Mucosa of stomach (tissue), 1 donor: ENCODE measurements around the gene OBI1.

Source experiments
- H3K27me3 ChIP-seq: one replicate; pipeline ENCODE4 v1.7.0; 2013; ENCODE audit warnings: mild to moderate bottlenecking, low read length; ENCODE audit not compliant: control insufficient read depth, insufficient read depth
- H3K36me3 ChIP-seq: one replicate; pipeline ENCODE4 v1.7.0; 2013; ENCODE audit warnings: low read length; ENCODE audit not compliant: control insufficient read depth, insufficient read depth
- H3K4me1 ChIP-seq: one replicate; pipeline ENCODE4 v1.7.0; 2013; ENCODE audit warnings: mild to moderate bottlenecking, low read length; ENCODE audit not compliant: control insufficient read depth, insufficient read depth
- H3K4me3 ChIP-seq: one replicate; pipeline ENCODE4 v1.7.0; 2013; ENCODE audit warnings: low read length
- H3K9ac ChIP-seq: one replicate; pipeline ENCODE4 v1.7.0; 2013; ENCODE audit warnings: mild to moderate bottlenecking, low read length, moderate library complexity
- H3K9me3 ChIP-seq: one replicate; pipeline ENCODE4 v1.7.0; 2013; ENCODE audit warnings: mild to moderate bottlenecking, low read length, moderate library complexity; ENCODE audit not compliant: control insufficient read depth
- donor health status: Pancreatic carcinoma.

Gene OBI1

DNA sequence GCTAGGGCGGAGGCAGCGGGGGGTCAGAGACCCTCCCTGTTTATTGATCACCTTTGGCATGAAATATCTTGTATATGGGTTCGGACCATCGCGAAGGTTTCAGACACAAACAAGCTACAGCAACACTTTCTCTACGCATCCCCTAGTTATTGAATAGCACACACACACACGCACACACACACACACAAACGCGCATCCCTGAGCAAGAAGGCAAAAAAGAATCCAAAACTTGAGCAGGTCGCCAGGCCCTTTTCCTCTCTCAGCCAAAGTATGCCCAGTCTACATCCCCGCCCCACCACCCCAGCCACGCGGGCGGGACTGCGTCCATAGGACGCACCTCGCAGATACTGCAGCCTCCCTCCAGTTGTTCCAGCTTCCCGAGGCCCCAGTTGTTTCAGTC is 71.6 kb downstream of the OBI1 start:
- Histone ChIP-seq H3K9ac (no peak overlapping the region), H3K36me3 (no peaks in the 10 kb centered on the region), H3K27me3 (peaks cover 47% of the 10 kb centered on the region), H3K9me3 (no peaks in the 10 kb centered on the region), H3K4me3 (no peak overlapping the region), H3K4me1 (no peaks in the 10 kb centered on the region)

DNA sequence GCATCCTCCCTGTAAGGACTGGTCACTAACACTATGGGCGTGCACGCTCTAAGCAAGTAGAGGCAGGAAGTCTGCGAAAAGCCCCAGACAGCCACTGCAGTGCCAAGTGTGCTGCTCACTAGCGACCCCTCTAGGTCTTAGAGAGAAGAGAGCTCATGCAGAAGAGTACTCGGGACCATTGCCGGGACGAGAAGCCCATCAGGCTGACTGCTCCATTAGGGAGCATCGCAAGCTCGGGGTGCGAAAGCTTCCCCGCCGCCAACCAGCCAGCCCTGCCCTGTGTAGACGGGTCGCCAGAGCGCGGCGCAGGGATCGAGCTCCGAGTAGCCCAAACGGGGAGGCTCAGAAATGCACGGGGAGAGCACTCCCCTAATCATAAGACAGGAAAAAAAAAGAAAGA is 72.2 kb downstream of the OBI1 start:
- H3K36me3 ChIP-seq, result no peaks in the 10 kb centered on the region
- H3K4me1 ChIP-seq, result no peaks in the 10 kb centered on the region
- H3K9me3 ChIP-seq, result no peaks in the 10 kb centered on the region
- peaks cover 44% of the 10 kb centered on the region for H3K27me3 ChIP-seq
- H3K4me3 ChIP-seq, result no peak overlapping the region
- no peak overlapping the region for H3K9ac ChIP-seq

DNA sequence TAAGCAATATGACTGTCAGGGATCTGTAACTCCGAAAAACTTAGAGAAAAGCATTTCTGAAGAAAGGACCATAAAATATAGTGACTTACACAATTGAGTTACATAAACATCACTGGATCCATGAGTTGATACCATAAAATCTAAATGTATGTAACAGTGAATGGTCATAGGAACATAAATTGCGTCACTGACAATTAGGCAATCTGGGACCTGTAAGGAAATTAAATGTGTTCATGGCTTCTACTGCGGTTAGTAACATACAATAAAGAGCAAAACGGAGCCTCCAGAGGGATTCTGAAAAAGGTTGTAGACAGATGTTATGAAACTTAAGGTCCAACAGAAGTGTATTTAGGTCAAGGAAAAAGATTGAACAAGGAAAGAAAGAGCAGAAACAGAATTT is 82.7 kb downstream of the OBI1 start:
- Histone ChIP-seq H3K4me1 (no peaks in the 10 kb centered on the region), H3K27me3 (peaks cover 3% of the 10 kb centered on the region), H3K4me3 (no peak overlapping the region), H3K9ac (no peak overlapping the region), H3K9me3 (no peaks in the 10 kb centered on the region), H3K36me3 (no peaks in the 10 kb centered on the region)

DNA sequence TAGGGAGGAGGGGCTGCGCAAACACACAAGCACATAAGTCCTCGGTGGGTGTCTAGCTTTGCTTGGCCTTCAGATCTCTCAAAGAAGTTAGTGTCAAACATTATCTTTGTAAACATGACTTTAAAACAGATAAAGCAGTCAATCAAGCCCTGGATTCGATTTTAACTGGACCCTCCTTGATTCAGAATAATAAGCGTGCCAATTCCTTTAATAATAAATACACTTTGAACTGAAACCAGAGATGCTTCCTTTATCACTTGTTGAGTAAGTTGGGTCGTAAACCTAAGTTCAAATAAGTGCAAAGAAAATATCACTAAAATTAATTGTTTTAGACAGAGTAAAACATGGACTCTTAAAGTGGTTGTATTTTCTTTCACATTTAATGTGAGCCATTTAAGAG is 86.5 kb downstream of the OBI1 start:
- no peaks in the 10 kb centered on the region for H3K4me1 ChIP-seq
- H3K4me3 ChIP-seq, result no peak overlapping the region
- H3K9me3 ChIP-seq, result no peaks in the 10 kb centered on the region
- H3K27me3 ChIP-seq, result no peaks in the 10 kb centered on the region
- no peaks in the 10 kb centered on the region for H3K36me3 ChIP-seq
- H3K9ac ChIP-seq, result no peak overlapping the region

DNA sequence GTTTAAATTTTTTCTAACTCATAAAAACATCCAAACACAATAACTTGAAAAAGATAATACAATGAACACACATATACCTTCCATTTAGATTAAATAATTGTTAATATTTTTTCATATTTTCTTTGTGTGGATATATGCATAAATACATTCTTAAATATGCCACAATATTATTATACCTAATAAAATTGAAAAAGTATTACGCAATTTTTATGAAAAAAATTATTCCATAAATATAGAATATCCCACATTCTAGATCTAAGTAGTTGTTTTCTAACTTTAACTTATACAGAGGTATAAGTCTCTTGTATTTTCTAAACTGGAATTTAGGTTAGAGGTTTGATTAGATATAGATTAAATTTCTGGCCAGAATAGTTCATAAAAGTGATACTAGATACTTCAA is 89.9 kb downstream of the OBI1 start:
- Histone ChIP-seq H3K36me3 (no peaks in the 10 kb centered on the region), H3K4me1 (no peaks in the 10 kb centered on the region), H3K27me3 (no peaks in the 10 kb centered on the region), H3K4me3 (no peak overlapping the region), H3K9ac (no peak overlapping the region), H3K9me3 (no peaks in the 10 kb centered on the region)

DNA sequence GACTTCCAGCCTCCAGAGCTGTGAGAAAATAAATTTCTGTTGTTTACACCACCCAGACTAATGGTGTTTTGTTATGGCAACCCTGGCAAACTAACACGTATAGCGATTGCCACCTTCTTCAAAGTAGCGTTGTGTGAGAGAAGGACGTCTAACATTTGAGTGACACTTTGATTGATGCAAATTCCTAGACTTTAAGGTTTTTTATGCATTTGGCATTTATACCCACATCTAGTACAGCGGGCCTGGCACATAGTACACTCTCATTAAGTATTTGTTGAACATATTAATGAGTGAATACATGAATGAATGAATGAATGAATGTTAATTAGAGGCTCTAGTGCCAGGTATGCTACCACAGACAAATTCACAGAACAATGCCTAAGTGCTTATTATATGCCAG is 92.3 kb downstream of the OBI1 start:
- H3K27me3 ChIP-seq, result no peaks in the 10 kb centered on the region

More for the DNA sequence above, 92.3 kb downstream of the OBI1 start:
- Histone ChIP-seq H3K9ac (no peak overlapping the region), H3K36me3 (no peaks in the 10 kb centered on the region), H3K4me1 (no peaks in the 10 kb centered on the region), H3K4me3 (no peak overlapping the region), H3K9me3 (no peaks in the 10 kb centered on the region)
